ENCODE measurements around the gene GABBR2.

Gene GABBR2

DNA sequence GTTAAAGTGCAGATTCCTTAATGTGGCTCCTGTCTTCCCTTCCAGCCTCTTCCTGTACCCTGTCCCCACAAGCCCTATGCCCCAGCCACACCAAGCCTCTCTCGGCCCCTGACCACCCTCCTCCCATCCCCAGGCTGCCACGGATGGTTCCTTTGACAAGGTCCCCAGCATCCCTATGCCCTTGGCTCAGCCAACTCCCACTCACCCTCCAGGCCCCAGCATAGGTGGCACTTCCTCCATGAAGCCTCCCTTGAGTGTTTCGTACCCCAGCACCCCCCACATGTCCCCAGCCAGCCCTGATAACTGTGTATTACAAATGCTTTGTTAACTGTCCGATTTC lies 337.8 kb downstream of the GABBR2 start:
- TF ChIP-seq POLR2AphosphoS5 (IDR thresholded peaks at IDR 0.05; ENCODE audit: low read depth, low read length) (no peak), TAF1 (IDR thresholded peaks at IDR 0.05; ENCODE audit: borderline replicate concordance, low read depth, low read length) (no peak), POLR2A (IDR thresholded peaks at IDR 0.05; ENCODE audit: low read depth, low read length) (no peak)
- DNase-seq (ENCODE audit: insufficient read length) (no peak), FAIRE-seq (no peak)

GRCh38 chr9:98370300-98370975 lies 338.3 kb downstream of the GABBR2 start:
- no peak for FAIRE-seq
- no peak for DNase-seq (ENCODE audit: insufficient read length)
- TF ChIP-seq POLR2A (IDR thresholded peaks at IDR 0.05; ENCODE audit: low read depth, low read length): no peak
- TF ChIP-seq POLR2AphosphoS5 (IDR thresholded peaks at IDR 0.05; ENCODE audit: low read depth, low read length): no peak
- TF ChIP-seq TAF1 (IDR thresholded peaks at IDR 0.05; ENCODE audit: borderline replicate concordance, low read depth, low read length): no peak

DNA sequence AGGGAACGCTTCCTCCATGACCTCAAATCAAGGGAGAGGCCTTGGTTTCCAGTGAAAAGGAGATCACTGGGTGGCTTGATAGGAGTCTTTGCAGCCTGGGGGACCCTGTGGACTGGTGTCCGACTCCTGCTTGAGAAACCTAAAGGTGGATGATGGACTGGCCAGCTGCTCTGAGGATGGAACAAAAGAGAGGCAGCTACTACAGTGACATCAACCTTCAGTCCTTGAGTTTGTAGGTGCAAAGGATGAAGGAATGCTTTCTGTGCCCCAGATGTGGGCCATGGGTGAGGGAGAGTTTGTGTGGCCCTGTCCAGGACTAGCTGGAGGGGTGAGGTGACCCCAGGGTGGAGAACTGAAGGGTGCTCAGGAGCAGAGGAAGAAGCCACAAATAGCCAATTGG lies 338.8 kb downstream of the GABBR2 start:
- DNase-seq (ENCODE audit: insufficient read length) (no peak), FAIRE-seq (no peak)
- TF ChIP-seq POLR2AphosphoS5 (IDR thresholded peaks at IDR 0.05; ENCODE audit: low read depth, low read length): no peak
- TF ChIP-seq POLR2A (IDR thresholded peaks at IDR 0.05; ENCODE audit: low read depth, low read length): no peak
- no peak for TF ChIP-seq TAF1 (IDR thresholded peaks at IDR 0.05; ENCODE audit: borderline replicate concordance, low read depth, low read length)

- no peak for DNase-seq (ENCODE audit: insufficient read length)
- no peak for FAIRE-seq
- TF ChIP-seq TAF1 (IDR thresholded peaks at IDR 0.05; ENCODE audit: borderline replicate concordance, low read depth, low read length) (no peak), POLR2A (IDR thresholded peaks at IDR 0.05; ENCODE audit: low read depth, low read length) (no peak), POLR2AphosphoS5 (IDR thresholded peaks at IDR 0.05; ENCODE audit: low read depth, low read length) (no peak)
These were observed 339.3 kb downstream of the GABBR2 start for GRCh38 chr9:98369471-98369870.

DNA sequence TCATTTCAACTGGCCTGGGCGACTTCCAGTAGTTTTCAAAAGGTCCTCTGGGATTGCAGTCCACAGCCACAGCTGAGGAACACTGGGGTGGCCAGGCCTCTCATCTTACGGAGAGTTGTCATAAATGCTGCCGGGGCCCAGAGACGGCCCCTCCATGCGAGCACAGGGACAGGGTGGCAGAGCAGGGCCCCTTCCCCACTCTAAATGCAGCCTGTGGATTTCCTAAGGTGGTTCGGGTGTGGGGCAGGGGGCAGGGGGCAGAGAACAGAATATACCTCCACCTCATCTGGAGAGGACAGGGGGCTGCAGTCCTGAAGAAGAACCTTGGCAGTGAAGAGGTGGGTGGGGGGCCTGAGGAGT lies 339.7 kb downstream of the GABBR2 start:
- FAIRE-seq (no peak), DNase-seq (ENCODE audit: insufficient read length) (no peak)
- TF ChIP-seq POLR2AphosphoS5 (IDR thresholded peaks at IDR 0.05; ENCODE audit: low read depth, low read length) (no peak), POLR2A (IDR thresholded peaks at IDR 0.05; ENCODE audit: low read depth, low read length) (no peak), TAF1 (IDR thresholded peaks at IDR 0.05; ENCODE audit: borderline replicate concordance, low read depth, low read length) (no peak)

GRCh38 chr9:98368366-98369065 lies 340.2 kb downstream of the GABBR2 start:
- no peak for FAIRE-seq
- TF ChIP-seq POLR2AphosphoS5 (IDR thresholded peaks at IDR 0.05; ENCODE audit: low read depth, low read length) (no peak), POLR2A (IDR thresholded peaks at IDR 0.05; ENCODE audit: low read depth, low read length) (no peak), TAF1 (IDR thresholded peaks at IDR 0.05; ENCODE audit: borderline replicate concordance, low read depth, low read length) (no peak)
- DNase-seq (ENCODE audit: insufficient read length): no peak

DNA sequence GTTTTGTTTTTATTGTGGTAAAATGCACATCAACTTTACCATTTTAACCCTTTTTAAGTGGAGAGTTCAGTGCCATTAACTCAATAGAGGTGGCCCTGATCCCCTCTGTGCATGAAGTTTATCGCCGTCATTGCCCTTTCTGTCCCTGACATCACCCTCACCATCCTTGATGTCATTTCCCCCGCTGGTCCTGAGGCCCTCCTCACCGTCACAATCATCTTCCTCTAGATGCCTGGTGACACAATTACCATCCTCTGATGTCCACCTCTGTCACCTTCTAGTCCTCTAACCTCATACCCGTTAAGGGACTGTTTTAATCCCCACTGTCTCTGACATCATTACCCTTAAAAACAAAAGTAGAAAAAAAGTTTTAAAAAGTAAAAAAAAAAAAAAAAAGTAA lies 340.8 kb downstream of the GABBR2 start:
- DNase-seq (ENCODE audit: insufficient read length) (no peak), FAIRE-seq (no peak)
- TF ChIP-seq TAF1 (IDR thresholded peaks at IDR 0.05; ENCODE audit: borderline replicate concordance, low read depth, low read length) (no peak), POLR2A (IDR thresholded peaks at IDR 0.05; ENCODE audit: low read depth, low read length) (no peak), POLR2AphosphoS5 (IDR thresholded peaks at IDR 0.05; ENCODE audit: low read depth, low read length) (no peak)

DNA sequence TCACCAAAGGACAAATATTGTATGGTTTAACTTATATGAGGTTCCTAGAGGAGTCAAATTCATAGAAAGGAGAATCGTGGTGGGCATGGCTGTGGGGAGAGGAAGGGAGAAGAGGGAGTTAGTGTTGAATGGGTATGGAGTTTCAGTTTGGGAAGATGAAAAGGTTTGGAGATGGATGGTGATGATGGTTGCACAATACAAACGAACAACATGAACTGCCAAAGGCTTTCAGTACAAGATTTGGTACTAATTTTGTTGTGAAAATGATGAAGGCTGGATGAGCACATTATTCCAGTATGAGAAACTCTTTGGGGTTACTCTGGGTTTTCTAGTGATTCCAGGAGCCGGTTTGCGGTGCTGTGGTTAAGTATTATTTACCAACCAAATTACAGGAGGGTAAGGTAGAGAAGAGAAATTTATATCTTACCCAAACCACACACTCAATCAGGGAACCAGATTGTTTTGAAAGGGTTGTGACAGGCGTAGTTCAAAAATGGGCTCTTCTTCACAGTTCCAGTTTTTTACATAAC lies 341.3 kb downstream of the GABBR2 start:
- no peak for FAIRE-seq
- TF ChIP-seq POLR2AphosphoS5 (IDR thresholded peaks at IDR 0.05; ENCODE audit: low read depth, low read length) (no peak), TAF1 (IDR thresholded peaks at IDR 0.05; ENCODE audit: borderline replicate concordance, low read depth, low read length) (no peak), POLR2A (IDR thresholded peaks at IDR 0.05; ENCODE audit: low read depth, low read length) (no peak)
- DNase-seq (ENCODE audit: insufficient read length): no peak

DNA sequence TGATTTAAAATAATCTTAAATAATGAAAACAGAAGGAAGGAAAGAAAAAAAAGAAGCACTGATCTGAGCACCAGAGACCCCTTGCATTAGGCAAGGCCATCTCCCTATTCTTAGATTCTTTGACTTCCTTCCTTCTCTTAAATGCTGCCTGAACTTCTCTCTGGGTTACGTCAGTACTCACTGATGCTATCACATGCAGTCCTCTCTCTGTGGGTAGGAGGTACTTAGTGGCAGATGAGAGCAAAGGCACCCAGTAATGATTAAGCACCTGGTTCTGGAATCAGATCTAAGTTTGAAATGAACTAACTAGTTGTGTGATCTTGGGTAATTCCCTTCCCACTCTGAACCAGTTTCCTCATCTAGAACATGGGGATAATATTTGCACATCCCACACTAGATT lies 343.0 kb downstream of the GABBR2 start:
- FAIRE-seq (no peak), DNase-seq (ENCODE audit: insufficient read length) (no peak)
- TF ChIP-seq POLR2AphosphoS5 (IDR thresholded peaks at IDR 0.05; ENCODE audit: low read depth, low read length) (no peak), POLR2A (IDR thresholded peaks at IDR 0.05; ENCODE audit: low read depth, low read length) (no peak), TAF1 (IDR thresholded peaks at IDR 0.05; ENCODE audit: borderline replicate concordance, low read depth, low read length) (no peak)

DNA sequence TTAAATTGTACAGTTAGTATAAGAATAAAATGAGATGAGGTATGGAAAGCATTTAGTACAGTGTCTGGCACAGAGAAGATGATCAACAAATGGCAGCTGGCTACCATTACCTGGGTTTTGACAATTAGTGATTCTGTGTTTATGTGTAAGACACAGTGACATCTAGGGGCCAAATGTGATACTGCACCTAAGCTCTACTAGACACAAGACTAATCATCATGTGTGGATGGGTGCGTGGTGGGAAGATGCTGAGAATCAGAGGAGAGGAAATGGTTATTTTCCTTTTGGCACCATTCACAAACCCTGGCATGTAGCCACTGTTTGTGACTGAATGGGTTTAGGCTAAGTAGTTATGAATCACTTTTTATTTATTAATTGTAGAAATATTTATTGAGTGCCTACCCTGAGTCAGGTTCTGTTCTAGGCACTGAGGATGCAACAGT lies 343.5 kb downstream of the GABBR2 start:
- FAIRE-seq (no peak), DNase-seq (ENCODE audit: insufficient read length) (no peak)
- no peak for TF ChIP-seq TAF1 (IDR thresholded peaks at IDR 0.05; ENCODE audit: borderline replicate concordance, low read depth, low read length)
- TF ChIP-seq POLR2A (IDR thresholded peaks at IDR 0.05; ENCODE audit: low read depth, low read length): no peak
- TF ChIP-seq POLR2AphosphoS5 (IDR thresholded peaks at IDR 0.05; ENCODE audit: low read depth, low read length): no peak

DNA sequence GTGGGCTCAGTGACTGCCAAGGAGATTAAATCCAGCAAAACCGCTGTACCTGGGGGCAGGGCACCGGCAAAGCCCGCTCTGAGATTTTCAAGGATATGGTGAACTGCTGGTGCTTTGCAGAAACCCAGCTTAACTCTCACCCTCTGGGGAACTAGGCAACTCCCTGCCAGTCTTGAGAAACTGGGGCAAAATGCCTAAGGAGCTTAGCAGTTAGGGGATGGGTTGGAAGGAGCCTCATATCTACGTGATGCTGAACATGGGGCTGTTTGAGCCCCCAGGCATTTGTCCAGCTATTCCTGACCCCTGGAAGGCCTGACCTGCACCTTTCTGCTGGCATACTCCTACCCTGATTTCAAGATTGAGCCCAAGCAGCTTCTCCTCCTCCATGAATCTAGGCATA lies 344.6 kb downstream of the GABBR2 start:
- no peak for TF ChIP-seq POLR2A (IDR thresholded peaks at IDR 0.05; ENCODE audit: low read depth, low read length)
- TF ChIP-seq POLR2AphosphoS5 (IDR thresholded peaks at IDR 0.05; ENCODE audit: low read depth, low read length): no peak
- no peak for TF ChIP-seq TAF1 (IDR thresholded peaks at IDR 0.05; ENCODE audit: borderline replicate concordance, low read depth, low read length)
- no peak for DNase-seq (ENCODE audit: insufficient read length)
- no peak for FAIRE-seq

DNA sequence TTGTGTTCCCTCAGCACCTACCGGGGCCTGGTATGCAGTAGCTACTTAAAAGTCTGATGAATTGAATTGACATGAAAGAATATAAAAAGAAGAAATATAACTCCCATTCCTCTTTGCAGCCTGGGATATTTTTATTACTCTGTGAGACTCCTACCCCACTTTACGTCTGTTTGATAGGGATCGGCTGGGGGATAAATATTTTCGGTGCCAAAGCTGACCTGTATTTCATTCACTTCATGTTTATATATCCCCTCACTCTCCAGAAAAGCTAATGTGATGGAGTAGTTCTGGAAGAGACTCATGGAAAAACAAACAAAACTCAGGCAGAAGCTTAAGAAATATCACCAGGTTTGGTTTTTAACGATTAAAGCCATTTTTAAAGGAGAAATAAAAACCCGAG lies 345.1 kb downstream of the GABBR2 start:
- no peak for DNase-seq (ENCODE audit: insufficient read length)
- TF ChIP-seq TAF1 (IDR thresholded peaks at IDR 0.05; ENCODE audit: borderline replicate concordance, low read depth, low read length) (no peak), POLR2AphosphoS5 (IDR thresholded peaks at IDR 0.05; ENCODE audit: low read depth, low read length) (no peak), POLR2A (IDR thresholded peaks at IDR 0.05; ENCODE audit: low read depth, low read length) (no peak)
- FAIRE-seq: no peak

Data from GM12892 (cell line).